ENCODE measurements around the gene PRPF40A. TPM values are rescaled to one million over a fixed set of nuclear protein-coding genes. Genes with fewer than 3 reads are reported as not detected.

The PRPF40A gene
- total and polyA plus RNA-seq, 12 donors, result 13.3 to 51.8 (median 33.1) TPM

DNA sequence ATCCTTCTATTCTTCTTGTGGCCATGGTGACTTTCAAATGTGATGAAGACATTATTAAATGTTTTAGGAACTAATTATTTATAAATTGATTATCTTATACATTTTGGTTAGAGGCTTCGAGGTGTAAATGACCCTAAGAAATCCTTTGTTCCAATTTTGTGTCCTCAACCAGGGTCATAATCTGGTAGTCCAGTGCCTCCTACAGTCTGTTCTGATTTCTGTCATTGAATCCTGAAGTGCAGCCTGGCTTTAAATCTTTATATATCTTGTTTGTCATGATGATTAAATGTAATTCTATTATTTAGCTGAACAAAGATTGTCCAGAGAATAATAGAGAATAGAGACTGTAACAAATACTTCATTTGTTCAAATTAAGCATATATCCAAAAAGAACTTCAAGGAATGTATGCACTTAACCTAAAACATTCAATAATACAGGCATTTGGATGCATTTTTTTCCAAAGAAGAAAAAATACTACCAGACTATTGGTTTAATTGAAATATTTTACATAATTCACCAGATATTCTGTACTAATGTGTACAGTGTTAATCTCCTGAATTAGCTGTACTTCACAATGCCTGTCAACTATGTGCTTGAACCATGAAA lies 89.8 kb downstream of the PRPF40A start:
- Histone ChIP-seq H3K4me1 (peaks cover 0 to 4% (median 0%) of the 10 kb centered on the region in 9 donors), H3K9me3 (no peaks in the 10 kb centered on the region), H3K36me3 (peaks cover 0 to 49% (median 0%) of the 10 kb centered on the region in 9 donors), H3K27me3 (no peaks in the 10 kb centered on the region), H3K27ac (no peak overlapping the region), H3K4me3 (no peak overlapping the region)
- no peak for DNase-seq
- 1 to 10% methylated on average over 1 of the region's 1 CpG for WGBS, 2 donors
- intact Hi-C loops (cut with DNase I), result loop anchor here in 7 of 10 donors (2.0 to 10.0 kb wide), 5 partner anchors 290 to 440 kb away; partner anchors contain the start of gene FMNL2 (in 6 of the 7)
- peak in 7 of 8 donors; percentile 52 to 75 (median 67) for ATAC-seq
- TF ChIP-seq, protein P1, sequence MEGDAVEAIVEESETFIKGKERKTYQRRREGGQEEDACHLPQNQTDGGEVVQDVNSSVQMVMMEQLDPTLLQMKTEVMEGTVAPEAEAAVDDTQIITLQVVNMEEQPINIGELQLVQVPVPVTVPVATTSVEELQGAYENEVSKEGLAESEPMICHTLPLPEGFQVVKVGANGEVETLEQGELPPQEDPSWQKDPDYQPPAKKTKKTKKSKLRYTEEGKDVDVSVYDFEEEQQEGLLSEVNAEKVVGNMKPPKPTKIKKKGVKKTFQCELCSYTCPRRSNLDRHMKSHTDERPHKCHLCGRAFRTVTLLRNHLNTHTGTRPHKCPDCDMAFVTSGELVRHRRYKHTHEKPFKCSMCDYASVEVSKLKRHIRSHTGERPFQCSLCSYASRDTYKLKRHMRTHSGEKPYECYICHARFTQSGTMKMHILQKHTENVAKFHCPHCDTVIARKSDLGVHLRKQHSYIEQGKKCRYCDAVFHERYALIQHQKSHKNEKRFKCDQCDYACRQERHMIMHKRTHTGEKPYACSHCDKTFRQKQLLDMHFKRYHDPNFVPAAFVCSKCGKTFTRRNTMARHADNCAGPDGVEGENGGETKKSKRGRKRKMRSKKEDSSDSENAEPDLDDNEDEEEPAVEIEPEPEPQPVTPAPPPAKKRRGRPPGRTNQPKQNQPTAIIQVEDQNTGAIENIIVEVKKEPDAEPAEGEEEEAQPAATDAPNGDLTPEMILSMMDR (IDR thresholded peaks at IDR 0.05), result peak; percentile 18 to 78 (median 64)

DNA sequence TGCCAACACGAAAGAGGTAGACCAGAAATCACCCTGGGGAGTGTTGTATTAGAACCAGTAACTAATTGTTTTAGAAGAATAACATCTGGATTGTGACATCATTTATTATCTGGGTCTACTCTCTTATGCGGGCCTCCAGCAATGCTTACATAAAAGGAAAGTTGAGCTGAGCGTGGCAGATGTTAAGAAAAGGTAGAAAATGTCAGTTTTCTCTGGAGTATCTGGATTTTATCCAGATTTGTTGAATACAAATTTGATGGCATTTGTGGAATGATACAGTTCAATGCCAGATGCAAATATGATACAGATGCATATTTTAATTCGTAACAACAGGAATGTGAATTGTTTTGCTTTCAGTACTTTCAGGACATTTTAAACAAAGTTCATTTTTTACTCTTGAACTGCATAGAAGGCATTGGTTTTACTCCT lies 90.3 kb downstream of the PRPF40A start:
- H3K27me3 ChIP-seq, result no peaks in the 10 kb centered on the region
- 63 to 68% methylated on average over 4 of the region's 4 CpGs for WGBS, 2 donors
- ATAC-seq (no peak), DNase-seq (no peak)
- TF ChIP-seq, protein P1 (IDR thresholded peaks at IDR 0.05), result no peak
- H3K27ac ChIP-seq, result peak overlapping the region in 1 of 10 donors; percentile 20
- H3K4me1 ChIP-seq, result peaks cover 0 to 4% (median 0%) of the 10 kb centered on the region in 9 donors
- no peaks in the 10 kb centered on the region for H3K9me3 ChIP-seq
- H3K4me3 ChIP-seq, result no peak overlapping the region
- peaks cover 0 to 46% (median 0%) of the 10 kb centered on the region in 9 donors for H3K36me3 ChIP-seq
- intact Hi-C loops (cut with DNase I), result loop anchor here in 7 of 10 donors (2.0 to 10.0 kb wide), 5 partner anchors 290 to 440 kb away; partner anchors contain the start of gene FMNL2 (in 6 of the 7)

DNA sequence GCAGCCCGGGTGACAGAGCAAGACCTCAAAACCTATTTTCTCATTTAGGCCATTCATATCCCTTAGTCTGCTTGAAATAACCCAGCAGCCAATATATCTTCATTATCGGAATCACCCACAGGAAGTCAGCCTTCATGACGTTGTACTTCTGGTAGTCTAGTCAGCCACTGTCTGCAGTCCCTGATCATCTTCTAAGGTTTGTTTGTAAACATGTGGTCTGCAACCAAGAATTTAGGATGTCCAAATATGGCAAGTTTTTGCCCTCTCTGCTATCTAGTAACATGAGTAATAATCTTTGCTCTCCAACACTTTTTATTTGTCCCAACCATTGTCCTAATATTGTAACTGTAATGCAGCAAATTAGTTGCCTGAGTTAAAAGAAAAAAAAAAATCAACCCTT lies 92.5 kb downstream of the PRPF40A start:
- 73 to 77% methylated on average over 3 of the region's 3 CpGs for WGBS, 2 donors
- intact Hi-C loops (cut with DNase I), result loop anchor here in 7 of 10 donors (5.0 to 10.0 kb wide), 4 partner anchors 288 to 438 kb away; partner anchors contain the start of gene FMNL2 (in 6 of the 7)

DNA sequence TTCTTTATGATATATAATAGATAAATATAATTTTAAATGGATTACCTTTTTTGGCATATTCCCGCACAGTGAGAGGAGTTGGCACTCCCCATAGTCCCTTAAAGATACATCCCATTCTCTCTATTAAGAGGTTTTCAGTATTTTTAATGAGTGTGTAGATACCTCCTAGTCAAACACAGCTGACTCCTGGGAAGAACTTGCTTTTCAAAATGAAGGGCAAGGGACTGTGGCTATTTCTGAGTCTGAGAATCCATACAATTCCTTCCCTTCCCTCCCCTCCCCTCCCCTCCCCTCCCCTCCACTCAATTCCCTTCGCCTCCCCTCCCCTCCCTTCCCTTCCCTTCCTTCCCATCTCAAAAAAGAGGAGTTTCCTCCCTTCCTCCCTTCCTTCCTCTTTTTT lies 93.5 kb downstream of the PRPF40A start:
- Histone ChIP-seq H3K4me1 (peaks cover 0 to 4% (median 0%) of the 10 kb centered on the region in 9 donors), H3K27me3 (no peaks in the 10 kb centered on the region), H3K4me3 (no peak overlapping the region), H3K9me3 (no peaks in the 10 kb centered on the region), H3K36me3 (peaks cover 0 to 44% (median 0%) of the 10 kb centered on the region in 9 donors), H3K27ac (no peak overlapping the region)
- TF ChIP-seq, protein P1 (IDR thresholded peaks at IDR 0.05), result no peak
- intact Hi-C loops (cut with DNase I), result loop anchor here in 5 of 10 donors (10.0 kb wide), 1 partner anchor 289 kb away; the partner anchor contains the start of gene FMNL2 (in 5 of the 5)
- no peak for DNase-seq
- no peak for ATAC-seq
- whole genome bisulfite sequencing, 2 donors, result 96% methylated on average over 1 of the region's 2 CpGs

More for the DNA sequence above, 92.5 kb downstream of the PRPF40A start:
- ATAC-seq (no peak), DNase-seq (no peak)
- no peak overlapping the region for H3K27ac ChIP-seq
- H3K36me3 ChIP-seq, result peaks cover 0 to 50% (median 0%) of the 10 kb centered on the region in 9 donors
- no peaks in the 10 kb centered on the region for H3K9me3 ChIP-seq
- no peak overlapping the region for H3K4me3 ChIP-seq
- peaks cover 0 to 4% (median 0%) of the 10 kb centered on the region in 9 donors for H3K4me1 ChIP-seq
- TF ChIP-seq, protein P1 (IDR thresholded peaks at IDR 0.05), result no peak
- H3K27me3 ChIP-seq, result no peaks in the 10 kb centered on the region
